NCI-H1694 (cell line): ENCODE results near the gene SCCPDH.
"Not testable (repeated sequence)": the region's sequence is repeated elsewhere in the genome, so short reads cannot be mapped to it uniquely, and the experiment has no call there.

ENCODE experiments used
- DNase-seq: peaks from one replicate; lab custom pipeline; 2025; lab: John Stamatoyannopoulos, UW

Gene SCCPDH

DNA sequence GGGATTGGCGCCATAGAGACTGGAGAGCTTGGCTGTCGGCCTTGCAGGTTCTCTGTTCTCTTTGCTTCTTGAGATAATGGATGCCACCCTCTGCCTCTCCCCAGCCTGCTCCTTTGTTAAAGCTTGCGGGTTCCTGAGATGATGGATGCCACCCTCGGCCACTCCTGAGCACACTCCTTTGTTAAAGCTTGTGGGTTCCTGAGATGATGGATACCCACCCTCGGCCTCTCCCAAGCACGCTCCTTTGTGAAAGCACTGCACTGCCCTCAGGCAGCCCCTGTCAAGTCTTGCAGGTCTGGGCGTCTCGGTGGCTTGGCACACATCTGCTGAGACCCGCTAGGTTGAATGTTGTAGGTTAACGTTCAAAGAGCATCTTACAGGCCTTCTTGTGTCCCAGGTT lies 76.5 kb downstream of the SCCPDH start:
- DNase-seq = no peak

GRCh38 chr1:246801241-246802020 lies 77.2 kb downstream of the SCCPDH start:
- no peak for DNase-seq

DNA sequence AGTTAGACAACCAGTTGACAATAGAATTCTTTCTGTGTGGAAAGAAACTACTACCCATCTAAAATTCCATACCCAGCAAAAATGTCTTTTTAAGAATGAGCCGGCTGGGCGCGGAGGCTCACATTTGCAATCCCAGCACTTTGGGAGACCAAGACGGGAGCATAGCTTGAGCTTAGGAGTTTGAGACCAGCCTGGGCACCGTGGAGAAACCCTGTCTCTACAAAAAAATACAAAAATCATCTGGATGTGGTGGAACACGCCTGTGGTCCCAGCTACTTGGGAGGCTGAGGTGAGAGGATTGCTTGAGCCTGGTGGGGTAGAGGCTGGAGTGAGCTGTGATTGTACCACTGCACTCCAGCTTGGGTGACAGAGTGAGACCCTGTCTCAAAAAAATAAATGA lies 79.2 kb downstream of the SCCPDH start:
- no peak for DNase-seq

DNA sequence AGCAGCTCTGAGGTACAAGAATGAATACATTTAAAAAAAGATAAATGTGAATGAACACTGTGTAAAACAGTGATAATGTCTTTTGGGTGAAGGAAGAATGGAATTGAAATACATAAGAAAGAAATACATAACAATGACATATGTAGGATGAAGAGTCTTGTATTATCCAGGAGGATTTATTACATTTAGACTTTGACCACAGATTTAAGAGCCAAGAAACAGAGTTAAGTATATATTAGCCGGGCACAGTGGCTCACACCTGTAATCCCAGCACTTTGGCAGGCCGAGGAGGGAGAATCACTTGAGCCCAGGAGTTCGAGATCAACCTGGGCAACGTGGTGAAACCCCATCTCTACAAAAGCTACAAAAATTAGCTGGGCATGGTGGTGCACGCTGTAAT lies 79.7 kb downstream of the SCCPDH start:
- DNase-seq = no peak

GRCh38 chr1:246805135-246805716 lies 81.0 kb downstream of the SCCPDH start:
- no peak for DNase-seq

GRCh38 chr1:246809473-246809872 lies 85.3 kb downstream of the SCCPDH start:
- DNase-seq = no peak

DNA sequence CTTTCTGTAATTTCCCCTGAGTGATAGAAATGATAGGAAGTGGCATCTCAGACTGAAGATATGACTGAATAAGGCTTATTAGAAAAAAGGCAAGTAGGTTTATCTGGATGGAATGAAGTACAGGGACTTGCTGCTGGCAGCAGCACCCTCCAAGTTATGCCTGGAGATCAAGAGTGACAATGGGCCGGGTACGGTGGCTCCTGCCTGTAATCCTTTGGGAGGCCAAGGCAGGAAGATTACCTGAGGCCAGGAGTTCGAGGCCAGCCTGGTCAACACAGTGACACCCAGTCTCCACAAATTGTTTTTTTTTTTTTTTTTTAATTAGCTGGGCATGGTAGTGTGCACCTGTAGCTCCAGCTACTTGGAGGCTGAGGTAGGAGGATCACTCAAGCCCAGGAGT lies 87.8 kb downstream of the SCCPDH start:
- no peak for DNase-seq

DNA sequence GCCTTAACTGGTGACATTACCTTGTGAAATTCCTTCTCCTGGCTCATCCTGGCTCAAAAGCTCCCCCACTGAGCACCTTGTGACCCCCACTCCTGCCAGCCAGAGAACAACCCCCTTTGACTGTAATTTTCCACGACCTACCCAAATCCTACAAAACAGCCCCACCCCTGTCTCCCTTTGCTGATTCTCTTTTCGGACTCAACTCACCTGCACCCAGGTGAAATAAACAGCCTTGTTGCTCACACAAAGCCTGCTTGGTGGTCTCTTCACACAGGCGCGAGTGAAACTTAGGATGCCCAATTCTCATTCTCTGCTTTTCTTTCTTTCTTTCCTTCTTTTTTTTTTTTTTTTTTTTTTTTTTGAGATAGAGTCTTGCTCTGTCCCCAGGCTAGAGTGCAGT lies 89.1 kb downstream of the SCCPDH start:
- not testable (repeated sequence) for DNase-seq

GRCh38 chr1:246814890-246815289 lies 90.7 kb downstream of the SCCPDH start:
- no peak for DNase-seq

DNA sequence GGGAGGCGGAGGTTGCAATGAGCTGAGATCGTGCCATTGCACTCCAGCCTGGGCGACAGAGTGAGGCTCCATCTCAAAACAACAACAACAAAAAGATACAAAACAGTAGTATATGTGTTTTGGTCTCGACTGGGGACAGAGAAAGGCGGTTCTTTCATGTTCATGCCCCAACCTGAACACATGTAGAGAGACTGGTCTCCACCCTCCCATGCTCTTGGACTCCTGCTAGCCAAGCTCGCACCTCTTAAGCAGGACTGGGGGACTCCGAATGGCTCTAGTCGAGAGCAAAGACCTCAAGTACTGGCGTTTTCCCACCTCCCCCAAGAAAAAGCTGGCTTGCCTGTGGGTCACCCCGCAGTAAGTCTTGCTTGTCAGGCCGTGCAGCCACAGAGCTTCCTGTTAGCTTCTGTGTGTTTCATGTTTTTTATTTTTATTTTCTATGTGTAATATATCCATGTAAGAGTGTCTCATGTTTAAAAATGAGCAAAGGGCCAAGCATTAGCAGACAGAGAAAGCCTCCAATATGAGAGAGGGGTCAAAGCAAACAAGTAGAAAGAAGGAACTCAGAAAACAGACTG lies 91.6 kb downstream of the SCCPDH start:
- DNase-seq = no peak
